Measurements from ENCODE around the gene PCSK5.
"Not testable (repeated sequence)": the region's sequence is repeated elsewhere in the genome, so short reads cannot be mapped to it uniquely, and the experiment has no call there.

Gene PCSK5

GRCh38 chr9:75890472-75891276 lies at the start of gene PCSK5:
Gene PCSK5, plus strand, starts transcription at chr9:75890673. Its CDS starts 509 bp downstream, at chr9:75891182.
- DNase-seq (ENCODE audit: low spot score), result peak; percentile 86

GRCh38 chr9:75844321-75844720 lies 46.2 kb upstream of the PCSK5 start:
- no peak for DNase-seq (ENCODE audit: low spot score)

GRCh38 chr9:75845806-75846205 lies 44.7 kb upstream of the PCSK5 start:
- no peak for DNase-seq (ENCODE audit: low spot score)

GRCh38 chr9:75847085-75847484 lies 43.4 kb upstream of the PCSK5 start:
- DNase-seq (ENCODE audit: low spot score), result peak; percentile 8

- DNase-seq (ENCODE audit: low spot score), result no peak
Measured at GRCh38 chr9:75850459-75851200, 39.8 kb upstream of the PCSK5 start.

- no peak for DNase-seq (ENCODE audit: low spot score)
Measured at GRCh38 chr9:75851917-75852316, 38.6 kb upstream of the PCSK5 start.

GRCh38 chr9:75852746-75853145 lies 37.7 kb upstream of the PCSK5 start:
- no peak for DNase-seq (ENCODE audit: low spot score)

GRCh38 chr9:75855509-75855908 lies 35.0 kb upstream of the PCSK5 start:
- peak; percentile 36 for DNase-seq (ENCODE audit: low spot score)

- no peak for DNase-seq (ENCODE audit: low spot score)
Measured at GRCh38 chr9:75858497-75859092, 31.9 kb upstream of the PCSK5 start.

GRCh38 chr9:75864266-75864665 lies 26.2 kb upstream of the PCSK5 start:
- no peak for DNase-seq (ENCODE audit: low spot score)

- peak; percentile 60 for DNase-seq (ENCODE audit: low spot score)
Measured at GRCh38 chr9:75866273-75866871, 24.1 kb upstream of the PCSK5 start.

- DNase-seq (ENCODE audit: low spot score), result not testable (repeated sequence)
Measured at GRCh38 chr9:75868526-75868925, 21.9 kb upstream of the PCSK5 start.

- DNase-seq (ENCODE audit: low spot score), result no peak
Measured at GRCh38 chr9:75869236-75869635, 21.2 kb upstream of the PCSK5 start.

GRCh38 chr9:75870450-75870849 lies 20.0 kb upstream of the PCSK5 start:
- no peak for DNase-seq (ENCODE audit: low spot score)

- no peak for DNase-seq (ENCODE audit: low spot score)
Measured at GRCh38 chr9:75871624-75872023, 18.8 kb upstream of the PCSK5 start.

GRCh38 chr9:75873712-75874111 lies 16.8 kb upstream of the PCSK5 start:
- DNase-seq (ENCODE audit: low spot score), result no peak

GRCh38 chr9:75876999-75877640 lies 13.4 kb upstream of the PCSK5 start:
- no peak for DNase-seq (ENCODE audit: low spot score)

- no peak for DNase-seq (ENCODE audit: low spot score)
Measured at GRCh38 chr9:75878488-75878860, 12.0 kb upstream of the PCSK5 start.

- no peak for DNase-seq (ENCODE audit: low spot score)
Measured at GRCh38 chr9:75880618-75881017, 9.9 kb upstream of the PCSK5 start.

GRCh38 chr9:75881761-75882160 lies 8.7 kb upstream of the PCSK5 start:
- no peak for DNase-seq (ENCODE audit: low spot score)

- no peak for DNase-seq (ENCODE audit: low spot score)
Measured at GRCh38 chr9:75885652-75886051, 4.8 kb upstream of the PCSK5 start.

GRCh38 chr9:75889577-75889976 lies 896 bp upstream of the PCSK5 start:
- DNase-seq (ENCODE audit: low spot score), result no peak

All from kidney capillary endothelial cell (primary cell).